Stimulated activated naive CD4-positive, alpha-beta T cell (primary cell): ENCODE measurements around the gene PRKD1.
"Not testable (repeated sequence)": the region's sequence is repeated elsewhere in the genome, so short reads cannot be mapped to it uniquely, and the experiment has no call there.

Experiments used
- DNase-seq, 6 experiments: peaks; one replicate each; lab custom pipeline; 2025; lab: John Stamatoyannopoulos, UW

PRKD1 gene

GRCh38 chr14:29740491-29740890 lies 187.2 kb downstream of the PRKD1 start:
- DNase-seq = no peak

GRCh38 chr14:29738950-29739349 lies 188.7 kb downstream of the PRKD1 start:
- no peak for DNase-seq

- no peak for DNase-seq
Observed at GRCh38 chr14:29738056-29738455, 189.6 kb downstream of the PRKD1 start.

- no peak for DNase-seq
Observed at GRCh38 chr14:29735459-29735858, 192.2 kb downstream of the PRKD1 start.

- no peak for DNase-seq
Observed at GRCh38 chr14:29734732-29735131, 192.9 kb downstream of the PRKD1 start.

GRCh38 chr14:29726560-29727331 lies 200.9 kb downstream of the PRKD1 start:
- DNase-seq = not testable (repeated sequence)

GRCh38 chr14:29724991-29725390 lies 202.7 kb downstream of the PRKD1 start:
- no peak for DNase-seq

GRCh38 chr14:29722831-29723230 lies 204.8 kb downstream of the PRKD1 start:
- no peak for DNase-seq

- DNase-seq = no peak
Observed at GRCh38 chr14:29721586-29721985, 206.1 kb downstream of the PRKD1 start.

- DNase-seq = no peak
Observed at GRCh38 chr14:29717901-29718300, 209.7 kb downstream of the PRKD1 start.

GRCh38 chr14:29716150-29716549 lies 211.5 kb downstream of the PRKD1 start:
- no peak for DNase-seq

GRCh38 chr14:29712601-29713000 lies 215.0 kb downstream of the PRKD1 start:
- no peak for DNase-seq

GRCh38 chr14:29710015-29710414 lies 217.6 kb downstream of the PRKD1 start:
- no peak for DNase-seq

- no peak for DNase-seq
Observed at GRCh38 chr14:29709490-29709889, 218.2 kb downstream of the PRKD1 start.

GRCh38 chr14:29706700-29707099 lies 220.9 kb downstream of the PRKD1 start:
- no peak for DNase-seq

- DNase-seq = no peak
Observed at GRCh38 chr14:29705801-29706200, 221.8 kb downstream of the PRKD1 start.

GRCh38 chr14:29689597-29689996 lies 238.1 kb downstream of the PRKD1 start:
- not testable (repeated sequence) for DNase-seq

- DNase-seq = no peak
Observed at GRCh38 chr14:29687866-29688265, 239.8 kb downstream of the PRKD1 start.

- no peak for DNase-seq
Observed at GRCh38 chr14:29687071-29687765, 240.4 kb downstream of the PRKD1 start.

- no peak for DNase-seq
Observed at GRCh38 chr14:29684926-29685325, 242.7 kb downstream of the PRKD1 start.

- no peak for DNase-seq
Observed at GRCh38 chr14:29682789-29683188, 244.9 kb downstream of the PRKD1 start.

GRCh38 chr14:29681316-29681715 lies 246.3 kb downstream of the PRKD1 start:
- DNase-seq = no peak

- DNase-seq = no peak
Observed at GRCh38 chr14:29674566-29675285, 252.9 kb downstream of the PRKD1 start.
